Measurements from ENCODE around the gene SLAIN1.
A peak's percentile ranks its signal among the peaks of the same experiment; 100 is the strongest.

The SLAIN1 gene

GRCh38 chr13:77751513-77752456 is 54.3 kb downstream of the SLAIN1 start:
- DNase-seq (ENCODE audit: low spot score) = peak; percentile 36

GRCh38 chr13:77752512-77753069 is 55.1 kb downstream of the SLAIN1 start:
- no peak for DNase-seq (ENCODE audit: low spot score)

- DNase-seq (ENCODE audit: low spot score) = no peak
Measured at GRCh38 chr13:77760893-77761292, 63.4 kb downstream of the SLAIN1 start.

DNA sequence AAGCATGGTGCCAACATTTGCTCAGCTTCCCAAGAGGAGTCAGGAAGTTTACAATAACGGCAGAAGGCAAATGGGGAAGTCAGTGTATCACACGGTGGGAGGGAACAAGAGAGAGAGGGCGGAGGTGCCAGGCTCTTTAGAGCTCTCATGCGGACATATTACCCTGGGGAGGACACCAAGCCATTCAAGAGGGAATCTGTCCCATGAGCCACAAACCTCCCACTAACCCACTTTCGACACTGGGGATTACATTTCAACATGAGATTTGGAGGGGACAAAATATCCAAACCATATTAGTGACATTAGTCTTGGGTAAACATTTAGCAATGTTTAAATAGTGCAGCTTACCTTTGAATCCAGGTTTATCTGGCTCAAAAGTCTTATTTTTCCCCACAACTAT is 69.9 kb downstream of the SLAIN1 start:
- DNase-seq (ENCODE audit: low spot score) = no peak

DNA sequence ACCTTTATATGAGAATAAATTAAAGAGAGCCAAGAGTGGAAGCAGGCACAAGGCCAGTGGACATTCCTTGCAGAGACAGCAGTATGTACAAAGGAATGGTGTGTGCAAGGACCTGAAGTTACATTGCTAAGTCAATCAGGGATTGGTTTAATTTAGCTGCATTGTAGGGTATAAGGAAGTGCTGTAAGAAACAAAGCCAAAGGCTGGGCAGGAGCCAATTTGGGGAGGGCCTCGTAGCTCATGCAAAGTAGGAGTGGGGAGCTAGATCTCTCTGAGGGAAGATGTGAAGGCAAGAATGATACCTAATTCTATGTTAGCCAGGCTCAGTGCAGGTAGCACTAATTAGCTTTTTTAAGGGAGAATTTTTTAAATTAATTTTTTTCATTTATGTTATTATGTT is 76.7 kb downstream of the SLAIN1 start:
- no peak for DNase-seq (ENCODE audit: low spot score)

DNA sequence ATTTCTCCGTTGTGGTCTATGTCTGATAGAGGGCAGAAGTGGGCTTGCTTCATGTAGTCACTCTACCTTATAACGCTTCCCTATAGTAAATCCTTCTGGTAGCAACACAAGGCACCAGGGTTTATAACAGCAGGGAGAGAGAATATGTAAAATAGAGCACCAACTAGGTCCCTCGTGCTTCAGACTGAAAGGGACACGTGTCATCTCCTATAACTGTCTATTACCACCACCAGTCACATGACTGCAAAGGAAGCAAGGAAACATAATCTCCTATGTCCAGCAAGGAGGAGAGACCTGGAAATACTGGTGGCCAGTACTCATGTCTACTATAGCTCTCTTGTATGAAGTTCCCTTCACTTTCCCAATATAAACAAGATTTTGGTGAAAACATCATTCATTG is 79.2 kb downstream of the SLAIN1 start:
- DNase-seq (ENCODE audit: low spot score) = no peak

DNA sequence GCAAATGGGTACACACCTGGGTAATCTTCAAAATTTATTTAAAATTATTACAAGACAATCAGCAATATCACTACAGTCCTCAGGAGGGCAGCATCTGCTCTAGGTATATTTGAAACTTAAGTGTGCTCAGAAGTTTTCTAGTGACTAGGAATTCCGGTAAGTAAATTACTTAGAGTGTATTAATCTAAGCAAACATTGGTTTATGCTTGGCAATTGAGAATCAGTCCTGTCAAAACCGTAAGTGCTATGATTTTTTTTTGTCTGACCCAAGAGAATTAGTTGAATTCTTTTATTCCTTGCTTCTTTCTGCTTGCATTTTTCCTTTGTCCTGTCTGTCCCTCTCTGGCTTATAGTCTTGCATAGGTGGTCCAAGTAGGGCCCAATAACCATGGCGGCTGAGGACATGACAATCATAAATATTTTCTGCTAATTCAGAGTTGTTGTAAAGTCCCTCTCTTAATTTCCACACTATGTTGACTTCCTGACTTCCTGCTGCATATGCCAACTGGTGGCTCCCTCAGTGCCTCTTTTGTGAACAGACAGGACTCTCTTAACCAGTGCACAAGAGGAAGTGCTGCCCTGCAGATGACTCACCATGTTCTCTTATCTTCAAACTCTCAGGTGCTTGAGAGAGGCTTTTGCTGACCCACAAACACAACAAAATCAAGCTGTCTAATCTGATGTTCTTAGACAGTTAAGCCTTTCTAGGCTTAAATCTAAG is 82.2 kb downstream of the SLAIN1 start:
- DNase-seq (ENCODE audit: low spot score) = peak; percentile 6

GRCh38 chr13:77781808-77782207 is 84.3 kb downstream of the SLAIN1 start:
- DNase-seq (ENCODE audit: low spot score) = no peak

DNA sequence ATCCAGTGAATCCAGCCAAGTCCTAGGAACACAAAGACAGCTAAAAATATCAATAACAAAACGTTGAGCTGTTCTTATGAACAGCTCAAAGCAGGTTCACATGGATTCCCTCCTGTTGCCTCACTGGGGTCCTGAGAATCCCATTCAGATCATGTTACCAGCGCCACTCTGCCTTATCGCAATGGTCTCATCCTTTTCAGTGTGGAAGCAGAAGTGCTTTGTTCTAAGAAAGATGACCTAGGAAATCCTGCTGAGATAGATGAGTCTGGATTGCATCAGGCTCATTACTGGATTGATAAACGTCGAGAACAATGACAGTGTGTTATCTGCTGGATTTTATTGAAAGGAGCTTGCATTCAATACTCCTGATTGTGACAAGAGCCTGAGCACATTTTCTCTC is 87.0 kb downstream of the SLAIN1 start:
- DNase-seq (ENCODE audit: low spot score) = no peak

DNA sequence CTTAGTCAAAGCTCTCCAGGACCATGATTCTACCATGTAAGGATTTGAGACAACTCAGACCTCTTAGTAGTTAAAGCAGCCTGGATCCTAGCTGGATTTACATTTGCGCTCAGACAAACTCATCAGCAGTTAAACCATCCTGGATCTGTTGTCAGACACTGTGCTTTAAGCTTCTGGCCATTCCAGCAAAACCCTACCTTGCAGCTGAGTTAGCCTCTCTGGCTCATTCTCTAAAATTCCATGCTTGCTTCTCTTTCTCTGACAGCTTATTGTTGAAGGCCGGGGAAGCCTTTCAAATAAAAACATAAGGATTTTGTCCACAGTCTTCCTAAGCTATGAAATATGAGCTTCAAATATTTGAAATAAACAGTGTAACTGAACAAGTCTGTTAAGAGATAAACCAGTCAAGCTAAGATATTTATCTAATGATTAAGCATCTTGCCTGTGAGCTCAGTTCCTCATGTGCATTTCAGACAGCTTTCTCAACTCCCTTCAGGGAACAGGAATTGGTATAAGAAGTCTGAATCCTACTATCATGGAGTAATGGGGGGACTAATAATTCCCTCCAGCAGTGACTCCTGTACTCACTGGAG is 89.3 kb downstream of the SLAIN1 start:
- no peak for DNase-seq (ENCODE audit: low spot score)

DNA sequence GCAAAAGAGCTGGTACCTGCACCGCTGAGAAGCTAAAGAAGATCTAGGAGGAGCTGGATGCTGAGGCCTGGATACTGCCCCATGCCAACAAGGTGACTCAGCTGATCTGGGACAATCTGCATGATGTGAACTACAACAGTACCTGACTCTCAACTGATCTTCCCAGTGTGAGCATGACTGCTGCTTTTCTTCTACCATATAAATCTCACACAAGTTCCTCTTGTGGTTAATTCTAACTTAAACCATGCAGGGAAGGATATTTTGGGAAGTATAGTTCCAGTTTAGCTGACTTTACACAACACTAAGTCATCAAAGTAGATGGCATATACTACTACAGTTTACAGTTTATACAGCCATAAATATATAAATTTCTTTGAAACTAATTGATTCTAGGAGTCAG is 91.9 kb downstream of the SLAIN1 start:
- DNase-seq (ENCODE audit: low spot score) = no peak

DNA sequence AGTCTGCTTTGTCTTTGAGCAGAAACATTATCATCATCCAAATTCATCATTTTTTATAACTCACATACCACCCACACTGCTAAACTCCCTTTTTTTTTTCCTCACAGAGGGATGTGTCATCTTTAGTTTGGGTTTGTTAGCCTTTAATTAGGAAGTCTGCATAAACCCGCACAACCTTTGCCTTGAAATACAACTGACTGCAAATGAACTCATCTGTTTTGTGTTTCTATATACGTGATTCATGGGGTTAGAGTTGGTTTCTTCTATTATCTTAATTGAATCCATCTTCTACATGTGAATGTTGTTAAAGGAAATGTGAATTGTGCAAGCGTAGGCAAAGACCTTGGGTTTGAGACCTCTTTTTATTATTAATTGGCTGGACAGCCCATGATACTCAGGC is 102.7 kb downstream of the SLAIN1 start:
- DNase-seq (ENCODE audit: low spot score) = no peak

GRCh38 chr13:77806518-77806917 is 109.0 kb downstream of the SLAIN1 start:
- no peak for DNase-seq (ENCODE audit: low spot score)

DNA sequence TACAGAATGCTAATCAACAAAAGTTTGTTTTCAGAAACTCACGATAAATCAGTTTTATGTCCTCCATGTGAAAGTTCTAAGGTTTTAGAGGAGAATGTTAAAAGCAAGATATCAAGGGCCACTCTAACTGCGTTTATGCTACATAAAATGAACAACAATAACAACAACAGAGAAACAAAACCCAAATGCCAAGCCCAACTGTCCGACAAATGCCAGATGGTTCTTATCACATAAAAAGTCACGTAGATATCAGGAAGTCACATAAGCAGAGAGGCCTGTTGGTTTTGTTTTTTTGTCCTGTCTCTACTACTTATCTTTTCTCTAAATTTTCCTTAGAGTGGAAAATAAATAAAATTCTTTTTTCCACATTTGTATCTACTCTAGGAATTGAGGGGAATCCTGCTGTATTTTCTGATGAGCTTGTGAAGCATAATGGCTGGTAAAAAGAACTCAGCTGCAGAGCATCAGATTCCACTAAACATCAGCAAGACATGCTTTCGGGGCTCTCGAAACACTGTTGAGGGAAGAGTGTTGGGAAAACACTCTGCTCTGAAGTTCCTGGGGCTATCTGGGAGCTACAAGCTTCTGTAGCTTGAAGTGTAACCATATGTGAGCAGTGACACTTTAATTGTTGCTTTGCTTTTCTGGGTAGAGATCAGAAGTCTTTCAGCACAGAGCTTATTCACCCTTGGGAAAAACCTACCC is 110.1 kb downstream of the SLAIN1 start:
- DNase-seq (ENCODE audit: low spot score) = no peak

GRCh38 chr13:77810430-77810829 is 112.9 kb downstream of the SLAIN1 start:
- no peak for DNase-seq (ENCODE audit: low spot score)

GRCh38 chr13:77810878-77811277 is 113.4 kb downstream of the SLAIN1 start:
- no peak for DNase-seq (ENCODE audit: low spot score)

DNA sequence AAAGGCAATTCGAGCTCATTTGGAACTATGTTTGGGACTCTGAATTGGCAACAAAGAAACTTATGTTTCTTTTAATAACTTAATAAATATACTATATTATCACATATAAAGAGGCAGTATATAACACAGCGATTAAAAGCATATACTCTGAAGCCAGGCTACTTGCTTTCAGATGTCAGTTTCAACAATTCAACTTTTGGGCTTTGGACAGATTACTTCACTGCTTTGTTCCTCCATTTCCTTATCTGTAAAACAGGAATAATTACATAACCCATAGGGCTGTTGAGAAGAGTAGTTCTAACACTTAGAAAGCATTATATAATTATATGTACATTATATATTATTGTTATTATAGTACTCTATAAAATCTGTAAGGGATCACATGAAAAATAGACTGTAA is 113.9 kb downstream of the SLAIN1 start:
- no peak for DNase-seq (ENCODE audit: low spot score)

GRCh38 chr13:77811981-77812380 is 114.5 kb downstream of the SLAIN1 start:
- no peak for DNase-seq (ENCODE audit: low spot score)

All from hematopoietic multipotent progenitor cell treated with erythropoietin and hydrocortisone succinate and interleukin-3 and kit ligand, for 15 days (in vitro differentiated cells).